HL-60 (cell line): Measurements from ENCODE around the gene TLR5.

Experiments
- DNase-seq, 2 experiments: peaks; one replicate each; pipeline ENCODE4 v3.0.0-alpha.2; 2010 to 2020; ENCODE audit warnings: low read depth in 1 of 2, low spot score in 1 of 2
- H3K27ac ChIP-seq: fragments of 250-450 bp; sonication (Bioruptor Pico); replicated peaks from 2 replicates; pipeline ENCODE4 v1.5.1; 2020; ENCODE audit warnings: mild to moderate bottlenecking, moderate library complexity
- H3K27me3 ChIP-seq: fragments of 250-450 bp; sonication (Bioruptor Pico); 2 replicates; pipeline ENCODE4 v1.5.1; 2021; ENCODE audit warnings: mild to moderate bottlenecking, moderate library complexity; ENCODE audit not compliant: insufficient read depth, poor library complexity, severe bottlenecking
- H3K4me3 ChIP-seq: replicated peaks from 2 replicates; pipeline ENCODE4 v1.5.1; 2011; ENCODE audit warnings: mild to moderate bottlenecking, control low read depth, low read length; ENCODE audit not compliant: insufficient read depth
- GABPA ChIP-seq: IDR thresholded peaks from 2 replicates; pipeline ENCODE4 v1.6.1; 2012; ENCODE audit warnings: low read depth
- POLR2AphosphoS5 ChIP-seq: IDR thresholded peaks from 2 replicates; pipeline ENCODE4 v1.6.1; 2012; ENCODE audit warnings: low read depth
- SPI1 ChIP-seq: IDR thresholded peaks from 2 replicates; pipeline ENCODE4 v1.6.1; 2012; ENCODE audit warnings: low read depth, mild to moderate bottlenecking, borderline replicate concordance
- TF ChIP-seq, protein P1 (sequence below): IDR thresholded peaks from 2 replicates; pipeline ENCODE4 v1.6.1; 2012; ENCODE audit warnings: low read depth; ENCODE audit not compliant: insufficient replicate concordance
- TF ChIP-seq, protein P2 (sequence below): IDR thresholded peaks from one replicate; pipeline ENCODE4 v1.5.1; 2011; ENCODE audit warnings: low read length, control low read depth, inconsistent platforms; ENCODE audit not compliant: insufficient read depth

The TLR5 gene

DNA sequence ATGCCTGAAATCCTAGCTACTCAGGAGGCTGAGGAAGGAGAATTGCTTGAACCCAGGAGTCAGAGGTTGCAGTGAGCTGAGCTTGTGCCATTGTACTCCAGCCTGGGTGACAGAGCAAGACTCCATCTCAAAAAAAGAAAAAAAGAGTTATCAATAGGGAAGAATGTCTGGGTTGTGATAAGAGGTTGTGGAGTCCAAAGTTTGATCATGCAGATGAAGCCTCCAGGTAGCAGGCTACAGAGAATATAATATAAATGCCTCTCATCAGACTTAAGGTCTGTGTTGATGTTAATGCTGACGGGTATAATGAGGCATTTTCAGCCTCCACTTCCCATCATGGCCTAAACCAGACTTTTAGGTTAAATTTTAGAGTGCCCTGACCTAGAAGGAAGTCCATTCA is 24.6 kb downstream of the TLR5 start:
- DNase-seq = no peak
- no peak overlapping the region for H3K4me3 ChIP-seq
- H3K27me3 ChIP-seq = peaks cover 5% of the 10 kb centered on the region
- H3K27ac ChIP-seq = no peak overlapping the region
- TF ChIP-seq SPI1 (no peak), POLR2AphosphoS5 (no peak), GABPA (no peak)
- TF ChIP-seq, protein P1, sequence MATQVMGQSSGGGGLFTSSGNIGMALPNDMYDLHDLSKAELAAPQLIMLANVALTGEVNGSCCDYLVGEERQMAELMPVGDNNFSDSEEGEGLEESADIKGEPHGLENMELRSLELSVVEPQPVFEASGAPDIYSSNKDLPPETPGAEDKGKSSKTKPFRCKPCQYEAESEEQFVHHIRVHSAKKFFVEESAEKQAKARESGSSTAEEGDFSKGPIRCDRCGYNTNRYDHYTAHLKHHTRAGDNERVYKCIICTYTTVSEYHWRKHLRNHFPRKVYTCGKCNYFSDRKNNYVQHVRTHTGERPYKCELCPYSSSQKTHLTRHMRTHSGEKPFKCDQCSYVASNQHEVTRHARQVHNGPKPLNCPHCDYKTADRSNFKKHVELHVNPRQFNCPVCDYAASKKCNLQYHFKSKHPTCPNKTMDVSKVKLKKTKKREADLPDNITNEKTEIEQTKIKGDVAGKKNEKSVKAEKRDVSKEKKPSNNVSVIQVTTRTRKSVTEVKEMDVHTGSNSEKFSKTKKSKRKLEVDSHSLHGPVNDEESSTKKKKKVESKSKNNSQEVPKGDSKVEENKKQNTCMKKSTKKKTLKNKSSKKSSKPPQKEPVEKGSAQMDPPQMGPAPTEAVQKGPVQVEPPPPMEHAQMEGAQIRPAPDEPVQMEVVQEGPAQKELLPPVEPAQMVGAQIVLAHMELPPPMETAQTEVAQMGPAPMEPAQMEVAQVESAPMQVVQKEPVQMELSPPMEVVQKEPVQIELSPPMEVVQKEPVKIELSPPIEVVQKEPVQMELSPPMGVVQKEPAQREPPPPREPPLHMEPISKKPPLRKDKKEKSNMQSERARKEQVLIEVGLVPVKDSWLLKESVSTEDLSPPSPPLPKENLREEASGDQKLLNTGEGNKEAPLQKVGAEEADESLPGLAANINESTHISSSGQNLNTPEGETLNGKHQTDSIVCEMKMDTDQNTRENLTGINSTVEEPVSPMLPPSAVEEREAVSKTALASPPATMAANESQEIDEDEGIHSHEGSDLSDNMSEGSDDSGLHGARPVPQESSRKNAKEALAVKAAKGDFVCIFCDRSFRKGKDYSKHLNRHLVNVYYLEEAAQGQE = no peak
- TF ChIP-seq, protein P2, sequence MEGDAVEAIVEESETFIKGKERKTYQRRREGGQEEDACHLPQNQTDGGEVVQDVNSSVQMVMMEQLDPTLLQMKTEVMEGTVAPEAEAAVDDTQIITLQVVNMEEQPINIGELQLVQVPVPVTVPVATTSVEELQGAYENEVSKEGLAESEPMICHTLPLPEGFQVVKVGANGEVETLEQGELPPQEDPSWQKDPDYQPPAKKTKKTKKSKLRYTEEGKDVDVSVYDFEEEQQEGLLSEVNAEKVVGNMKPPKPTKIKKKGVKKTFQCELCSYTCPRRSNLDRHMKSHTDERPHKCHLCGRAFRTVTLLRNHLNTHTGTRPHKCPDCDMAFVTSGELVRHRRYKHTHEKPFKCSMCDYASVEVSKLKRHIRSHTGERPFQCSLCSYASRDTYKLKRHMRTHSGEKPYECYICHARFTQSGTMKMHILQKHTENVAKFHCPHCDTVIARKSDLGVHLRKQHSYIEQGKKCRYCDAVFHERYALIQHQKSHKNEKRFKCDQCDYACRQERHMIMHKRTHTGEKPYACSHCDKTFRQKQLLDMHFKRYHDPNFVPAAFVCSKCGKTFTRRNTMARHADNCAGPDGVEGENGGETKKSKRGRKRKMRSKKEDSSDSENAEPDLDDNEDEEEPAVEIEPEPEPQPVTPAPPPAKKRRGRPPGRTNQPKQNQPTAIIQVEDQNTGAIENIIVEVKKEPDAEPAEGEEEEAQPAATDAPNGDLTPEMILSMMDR = no peak

DNA sequence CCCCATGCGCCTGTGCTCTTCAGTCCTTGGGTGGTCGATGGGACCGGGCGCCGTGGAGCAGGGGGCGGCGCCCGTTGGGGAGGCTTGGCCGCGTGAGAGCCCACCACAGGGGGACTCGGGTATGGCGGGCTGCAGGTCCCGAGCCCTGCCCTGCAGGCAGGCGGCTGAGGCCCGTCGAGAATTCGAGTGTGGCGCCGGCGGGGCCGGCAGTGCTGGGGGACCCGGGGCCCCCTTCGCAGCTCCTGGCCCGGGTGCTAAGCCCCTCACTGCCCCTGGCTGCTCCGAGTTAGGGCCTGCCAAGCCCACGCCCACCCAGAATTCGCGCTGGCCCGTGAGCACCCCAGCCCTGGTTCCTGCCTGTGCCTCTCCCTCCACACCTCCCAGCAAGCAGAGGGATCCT is 26.1 kb downstream of the TLR5 start:
- TF ChIP-seq, protein P1 = no peak
- TF ChIP-seq POLR2AphosphoS5 (no peak), SPI1 (no peak), GABPA (no peak)
- TF ChIP-seq, protein P2 = no peak
- Histone ChIP-seq H3K4me3 (no peak overlapping the region), H3K27me3 (no peaks in the 10 kb centered on the region), H3K27ac (no peak overlapping the region)
- no peak for DNase-seq

DNA sequence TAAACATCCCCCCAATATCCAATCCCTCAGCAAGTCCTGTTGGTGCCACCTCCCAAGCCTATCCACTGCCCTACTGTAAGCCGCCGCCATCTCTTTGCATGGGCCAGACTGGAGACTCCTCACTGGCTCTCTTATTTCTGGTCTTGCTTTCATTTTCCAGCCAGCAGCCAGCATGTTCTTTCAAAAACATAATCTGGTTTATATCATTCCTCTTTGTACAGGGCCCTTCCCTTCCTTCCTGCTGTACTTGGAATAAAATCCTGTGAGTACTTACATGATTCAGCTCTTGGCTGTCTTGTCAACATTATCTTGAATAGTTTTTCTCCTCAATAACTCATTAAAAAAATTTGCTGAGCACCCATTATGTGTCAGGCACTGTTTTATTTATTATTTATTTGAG is 28.2 kb downstream of the TLR5 start:
- DNase-seq = no peak
- TF ChIP-seq, protein P1 = no peak
- TF ChIP-seq POLR2AphosphoS5 = no peak
- no peak for TF ChIP-seq SPI1
- TF ChIP-seq, protein P2 = no peak
- TF ChIP-seq GABPA = no peak
- Histone ChIP-seq H3K27ac (no peak overlapping the region), H3K27me3 (no peaks in the 10 kb centered on the region), H3K4me3 (no peak overlapping the region)
